Mucosa of descending colon (tissue), 3 donors: Measurements from ENCODE around the gene RAB27B. TPM values are rescaled to one million over a fixed set of nuclear protein-coding genes. Genes with fewer than 3 reads are reported as not detected.

ENCODE experiments used
- ATAC-seq: fragments of 200-7000 bp; cut with Tn5 transposase; one replicate; pipeline ENCODE4 v1.9.1; 2020; ENCODE audit warnings: mild to moderate bottlenecking, moderate library complexity
- DNase-seq, 3 donors: peaks; one replicate each; pipeline ENCODE4 v3.0.0-alpha.2; 2020
- H3K36me3 ChIP-seq: fragments of 200-600 bp; one replicate; pipeline ENCODE4 v1.8.0; 2021; ENCODE audit warnings: low read depth, mild to moderate bottlenecking
- H3K4me1 ChIP-seq: fragments of 200-600 bp; one replicate; pipeline ENCODE4 v1.8.0; 2021; ENCODE audit warnings: low read depth, mild to moderate bottlenecking
- H3K4me3 ChIP-seq: fragments of 200-600 bp; one replicate; pipeline ENCODE4 v1.8.0; 2021; ENCODE audit warnings: mild to moderate bottlenecking
- H3K9me3 ChIP-seq: fragments of 200-600 bp; one replicate; pipeline ENCODE4 v1.8.0; 2021; ENCODE audit warnings: mild to moderate bottlenecking
- CTCF ChIP-seq: fragments of 200-600 bp; IDR thresholded peaks from one replicate; pipeline ENCODE4 v1.8.0; 2022; ENCODE audit warnings: antibody characterized with exemption, mild to moderate bottlenecking
- intact Hi-C, 2 donors: fragments of 100-400 bp; cut with DNase I in 1 of 2; cut with micrococcal nuclease in 1 of 2; formaldehyde crosslinking; loops; one replicate each; pipeline versions ENCODE4 v1.11.0 to v1.11.1; 2022; cut with DNase I, micrococcal nuclease
- total RNA-seq, 3 donors: library from RNA; stranded (reverse); fragmentation: NEBNext Ultra II Directional in 2 of 3; extraction: Animal tissue kit (Norgen Biotek cat#: 25700) in 2 of 3; gene quantifications; one replicate each; pipeline versions ENCODE4 v1.2.1 to v1.2.4, GENCODE V29; 2021 to 2023
- donor health status: DM: no; HTN: no; CAD: no; lungs with moderate emphysema.
- donor health status: DM: no; HTN: no; CAD: no.
- donor health status: DM: no; HTN: yes; CAD: no.

The RAB27B gene
- total RNA-seq, 3 donors from 2014 or later: 3.3 to 14.9 (median 10.6) TPM

- H3K4me3 ChIP-seq: no peak overlapping the region
- DNase-seq: no peak
- intact Hi-C loops: no loop called here
- no peaks in the 10 kb centered on the region for H3K36me3 ChIP-seq
- TF ChIP-seq CTCF: no peak
- H3K9me3 ChIP-seq: no peaks in the 10 kb centered on the region
- ATAC-seq: no peak
- no peaks in the 10 kb centered on the region for H3K4me1 ChIP-seq
Measured at GRCh38 chr18:54872681-54873080, 44.4 kb downstream of the RAB27B start.

- DNase-seq: peak in 2 of 3 donors; percentile 32 to 78
- no peak overlapping the region for H3K4me3 ChIP-seq
- H3K9me3 ChIP-seq: no peaks in the 10 kb centered on the region
- no peak for TF ChIP-seq CTCF
- peak; percentile 99 for ATAC-seq
- H3K4me1 ChIP-seq: no peaks in the 10 kb centered on the region
- intact Hi-C loops: no loop called here
- no peaks in the 10 kb centered on the region for H3K36me3 ChIP-seq
Measured at GRCh38 chr18:54873884-54874255, 45.6 kb downstream of the RAB27B start.

GRCh38 chr18:54875063-54875462 lies 46.8 kb downstream of the RAB27B start:
- no peak overlapping the region for H3K4me3 ChIP-seq
- no peak for TF ChIP-seq CTCF
- no peaks in the 10 kb centered on the region for H3K36me3 ChIP-seq
- intact Hi-C loops: no loop called here
- DNase-seq (no peak), ATAC-seq (no peak)
- H3K4me1 ChIP-seq: no peaks in the 10 kb centered on the region
- H3K9me3 ChIP-seq: no peaks in the 10 kb centered on the region

- DNase-seq: no peak
- TF ChIP-seq CTCF: no peak
- H3K9me3 ChIP-seq: no peaks in the 10 kb centered on the region
- no peak overlapping the region for H3K4me3 ChIP-seq
- H3K36me3 ChIP-seq: no peaks in the 10 kb centered on the region
- ATAC-seq: no peak
- intact Hi-C loops: no loop called here
- no peaks in the 10 kb centered on the region for H3K4me1 ChIP-seq
Measured at GRCh38 chr18:54877076-54877475, 48.8 kb downstream of the RAB27B start.

- TF ChIP-seq CTCF: no peak
- no peaks in the 10 kb centered on the region for H3K36me3 ChIP-seq
- DNase-seq (no peak), ATAC-seq (no peak)
- no peaks in the 10 kb centered on the region for H3K4me1 ChIP-seq
- H3K4me3 ChIP-seq: no peak overlapping the region
- no peaks in the 10 kb centered on the region for H3K9me3 ChIP-seq
- intact Hi-C loops: no loop called here
Measured at GRCh38 chr18:54878159-54878622, 49.9 kb downstream of the RAB27B start.

DNA sequence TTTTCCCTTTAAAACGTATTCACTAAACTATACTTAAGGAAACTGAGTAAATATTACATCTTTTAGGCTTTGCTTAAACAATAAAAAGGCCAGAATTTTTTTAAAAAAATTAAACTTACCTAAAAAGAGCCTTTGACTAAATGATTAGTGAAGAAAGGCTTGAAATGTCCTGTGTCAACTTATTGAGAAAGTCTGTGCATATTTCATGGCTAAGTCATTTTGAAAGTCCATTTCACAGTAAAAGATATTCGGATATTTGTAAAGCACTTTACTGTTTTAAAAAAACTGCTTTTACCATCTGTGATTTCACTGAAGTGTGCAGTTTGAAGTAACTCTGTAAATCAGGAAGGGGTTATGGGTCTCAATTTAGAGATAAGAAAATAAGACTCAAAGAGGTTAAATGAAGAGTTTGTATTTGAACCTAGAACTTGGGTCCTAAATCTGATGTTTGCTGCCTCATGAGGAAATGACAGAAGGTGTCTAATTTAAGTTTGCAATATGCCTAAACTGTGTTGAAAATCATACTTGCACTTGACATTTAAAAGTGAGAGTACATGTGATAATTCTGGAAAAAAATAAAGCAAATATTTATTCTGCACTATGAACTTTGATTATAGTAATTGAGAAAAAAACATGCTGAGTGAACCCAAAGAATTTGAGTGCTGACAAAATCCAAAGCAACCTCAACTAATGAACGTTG lies 50.5 kb downstream of the RAB27B start:
- DNase-seq: no peak
- no peak for ATAC-seq
- intact Hi-C loops: no loop called here

More for the DNA sequence above, 50.5 kb downstream of the RAB27B start:
- Histone ChIP-seq H3K36me3 (no peaks in the 10 kb centered on the region), H3K4me1 (no peaks in the 10 kb centered on the region), H3K9me3 (no peaks in the 10 kb centered on the region), H3K4me3 (no peak overlapping the region)
- no peak for TF ChIP-seq CTCF
